Heart right ventricle (tissue), 16 donors: Measurements from ENCODE around the gene MAPK13. TPM values are rescaled to one million over a fixed set of nuclear protein-coding genes. Genes with fewer than 3 reads are reported as not detected.
A peak's percentile ranks its signal among the peaks of the same experiment; 100 is the strongest.

Source experiments
- ATAC-seq, 8 donors: fragments of 200-7000 bp; cut with Tn5 transposase; one replicate each; pipeline ENCODE4 v1.9.1; 2020; ENCODE audit warnings: mild to moderate bottlenecking in 8 of 8, moderate library complexity in 8 of 8, moderate number of reproducible peaks in 1 of 8
- DNase-seq, 2 donors: peaks; one replicate each; pipeline ENCODE4 v3.0.0-alpha.2; 2020
- H3K27ac ChIP-seq, 10 donors: fragments of 200-600 bp; sonication (generic) in 2 of 10; one replicate each; pipeline versions ENCODE4 v1.5.0 to v1.8.0; 2020 to 2022; ENCODE audit warnings: mild to moderate bottlenecking in 3 of 10
- H3K27me3 ChIP-seq, 7 donors: fragments of 200-600 bp; one replicate each; pipeline ENCODE4 v1.8.0; 2021 to 2022; ENCODE audit warnings: mild to moderate bottlenecking in 2 of 7
- H3K36me3 ChIP-seq, 9 donors: fragments of 200-600 bp; sonication (generic) in 1 of 9; one replicate each; pipeline versions ENCODE4 v1.5.0 to v1.8.0; 2020 to 2022; ENCODE audit warnings: mild to moderate bottlenecking in 2 of 9
- H3K4me1 ChIP-seq, 9 donors: fragments of 200-600 bp; sonication (generic) in 1 of 9; one replicate each; pipeline versions ENCODE4 v1.5.0 to v1.8.0; 2020 to 2022; ENCODE audit warnings: mild to moderate bottlenecking in 4 of 9
- H3K4me3 ChIP-seq, 10 donors: fragments of 200-600 bp; sonication (generic) in 2 of 10; one replicate each; pipeline versions ENCODE4 v1.5.0 to v1.8.0; 2020 to 2022; ENCODE audit warnings: mild to moderate bottlenecking in 7 of 10, moderate library complexity in 2 of 10
- H3K9me3 ChIP-seq, 11 donors: fragments of 200-600 bp in 10 of 11; sonication (generic) in 2 of 11; one replicate each; pipeline versions ENCODE4 v1.5.0 to v1.8.0; 2013 to 2022; ENCODE audit warnings: mild to moderate bottlenecking in 2 of 11, control low read depth in 1 of 11, moderate library complexity in 1 of 11
- WGBS, 2 donors: extraction: QIAGEN DNeasy Blood & Tissue Kit; methylation state at CpG; one replicate each; pipeline ENCODE4 v1.1.7; 2013; ENCODE audit warnings: inconsistent platforms in 1 of 2; 5-methylcytosine and 5-hydroxymethylcytosine counted together
- intact Hi-C, 10 donors: fragments of 100-400 bp; cut with DNase I; formaldehyde crosslinking; loops; one replicate each; pipeline versions ENCODE4 v1.11.1 to v1.14.2; 2022
- polyA plus RNA-seq, 2 donors: library from polyadenylated mRNA; stranded (reverse); fragments of 200-250 nt; gene quantifications; one replicate each; pipeline ENCODE4 v1.2.3, GENCODE V29; 2013
- total RNA-seq, 10 donors: library from RNA; stranded (reverse); fragmentation: NEBNext Ultra II Directional in 3 of 10; extraction: Animal tissue kit (Norgen Biotek cat#: 25700) in 3 of 10; gene quantifications; one replicate each; pipeline versions ENCODE4 v1.2.1 to v1.2.4, GENCODE V29; 2021 to 2023
- TF ChIP-seq, protein P1 (sequence below), 9 donors: fragments of 200-600 bp; sonication (generic) in 2 of 9; IDR thresholded peaks; one replicate each; pipeline versions ENCODE4 v1.5.0 to v1.8.0; 2021 to 2022; ENCODE audit warnings: antibody characterized with exemption in 9 of 9, mild to moderate bottlenecking in 5 of 9, moderate library complexity in 1 of 9
- donor health status: Arrhythmogenic right ventricular cardiomyopathy.
- donor health status: ischemic (EF 13 %, LVEDD 7.1; RV severe dilation, severe dysfunction).
- donor health status: healthy with polysubstance abuse.
- donor health status: DM: no; HTN: yes; CAD: no.
- donor health status: DM: no; HTN: no; CAD: no.
- donor health status: ischemic (EF 25% LVEDD 6.9; RV normal size, moderate dysfunction).
- donor health status: ischemic (EF 25% LVEDD 5.7; RV mildly dilated, moderate dysfunction).
- donor health status: healthy.
- donor health status: DM: yes; HTN: yes; CAD: no.
- donor health status: Ischemic cardiomyopathy.
- donor health status: ischemic (EF 35%, LVEDD 5.7; RV mildly dilated, moderate dysfunction).
- donor health status: nonischemic (EF 11% LVEDD 7.7; RV severe dilation, severe dysfunction).
- donor health status: DM: yes; HTN: yes; CAD: no.
- donor health status: PGD.
- donor health status: ischemic (EF 29% LVEDD 5.4; RV normal size, mild dysfunction).
- donor health status: nonischemic (EF 23%, LVEDD 6.1; RV moderate dilation, normal function).

Gene MAPK13
- total and polyA plus RNA-seq, 12 donors, result 0.11 to 5.0 (median 0.83) TPM

GRCh38 chr6:36089048-36089447, 41.3 kb upstream of the MAPK13 start:
- Histone ChIP-seq H3K9me3 (peaks cover 0 to 11% (median 0%) of the 10 kb centered on the region in 11 donors), H3K4me3 (no peak overlapping the region), H3K36me3 (peaks cover 0 to 44% (median 0%) of the 10 kb centered on the region in 9 donors), H3K27ac (no peak overlapping the region), H3K4me1 (no peaks in the 10 kb centered on the region), H3K27me3 (no peaks in the 10 kb centered on the region)
- TF ChIP-seq, protein P1, sequence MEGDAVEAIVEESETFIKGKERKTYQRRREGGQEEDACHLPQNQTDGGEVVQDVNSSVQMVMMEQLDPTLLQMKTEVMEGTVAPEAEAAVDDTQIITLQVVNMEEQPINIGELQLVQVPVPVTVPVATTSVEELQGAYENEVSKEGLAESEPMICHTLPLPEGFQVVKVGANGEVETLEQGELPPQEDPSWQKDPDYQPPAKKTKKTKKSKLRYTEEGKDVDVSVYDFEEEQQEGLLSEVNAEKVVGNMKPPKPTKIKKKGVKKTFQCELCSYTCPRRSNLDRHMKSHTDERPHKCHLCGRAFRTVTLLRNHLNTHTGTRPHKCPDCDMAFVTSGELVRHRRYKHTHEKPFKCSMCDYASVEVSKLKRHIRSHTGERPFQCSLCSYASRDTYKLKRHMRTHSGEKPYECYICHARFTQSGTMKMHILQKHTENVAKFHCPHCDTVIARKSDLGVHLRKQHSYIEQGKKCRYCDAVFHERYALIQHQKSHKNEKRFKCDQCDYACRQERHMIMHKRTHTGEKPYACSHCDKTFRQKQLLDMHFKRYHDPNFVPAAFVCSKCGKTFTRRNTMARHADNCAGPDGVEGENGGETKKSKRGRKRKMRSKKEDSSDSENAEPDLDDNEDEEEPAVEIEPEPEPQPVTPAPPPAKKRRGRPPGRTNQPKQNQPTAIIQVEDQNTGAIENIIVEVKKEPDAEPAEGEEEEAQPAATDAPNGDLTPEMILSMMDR (IDR thresholded peaks at IDR 0.05), result no peak
- ATAC-seq (no peak), DNase-seq (no peak)
- intact Hi-C loops, result no loop called here
- 97 to 99% methylated on average over 5 of the region's 5 CpGs for WGBS, 2 donors

GRCh38 chr6:36094238-36094637, 36.1 kb upstream of the MAPK13 start:
- H3K9me3 ChIP-seq, result no peaks in the 10 kb centered on the region
- DNase-seq (no peak), ATAC-seq (no peak)
- TF ChIP-seq, protein P1 (IDR thresholded peaks at IDR 0.05), result no peak
- peaks cover 0 to 26% (median 11%) of the 10 kb centered on the region in 9 donors for H3K4me1 ChIP-seq
- intact Hi-C loops, result loop anchor here in 7 of 10 donors (2.0 to 10.0 kb wide), 3 partner anchors 67 to 569 kb away; partner anchors contain the start of gene MAPK14 (in 5 of the 7)
- H3K4me3 ChIP-seq, result no peak overlapping the region
- H3K36me3 ChIP-seq, result peaks cover 0 to 54% (median 0%) of the 10 kb centered on the region in 9 donors
- H3K27ac ChIP-seq, result peak overlapping the region in 2 of 10 donors; percentile 32 to 50
- no peaks in the 10 kb centered on the region for H3K27me3 ChIP-seq
- WGBS, 2 donors, result 94 to 99% methylated on average over 2 of the region's 2 CpGs

DNA sequence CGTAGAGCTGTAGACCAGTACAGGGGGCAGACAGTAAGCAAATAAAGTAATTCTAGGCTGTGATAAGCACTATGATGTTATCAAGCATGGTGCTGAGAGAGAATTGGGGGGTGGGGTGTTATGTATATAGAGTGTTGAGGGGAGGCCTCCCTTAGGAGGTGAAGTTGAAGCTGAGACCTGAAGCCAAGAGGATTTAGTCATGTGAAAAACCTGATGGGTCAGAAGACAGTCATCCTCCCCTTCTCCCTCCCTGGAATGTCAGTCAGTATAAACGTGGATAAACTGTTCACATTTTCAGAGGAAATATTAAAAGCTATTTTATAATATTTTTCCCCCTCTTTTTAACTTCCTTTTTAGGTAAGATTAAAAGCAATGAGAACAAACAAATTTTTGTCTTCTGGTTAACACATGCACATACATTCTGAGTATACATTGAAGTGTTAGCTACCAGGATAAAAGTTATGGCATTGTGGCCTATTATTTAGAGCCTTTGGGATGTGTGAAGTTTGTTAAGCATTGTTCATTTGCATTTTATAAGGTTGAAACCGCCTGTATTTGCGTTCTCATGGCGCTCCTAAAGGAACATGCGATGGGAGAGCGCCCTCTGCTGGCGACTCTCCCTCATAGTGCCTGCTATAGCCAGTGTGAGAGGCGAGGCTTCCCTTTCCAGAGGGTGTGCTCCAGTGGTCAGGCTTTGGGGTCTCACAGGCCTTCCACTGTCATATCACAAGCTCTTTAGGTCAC, 35.4 kb upstream of the MAPK13 start:
- TF ChIP-seq, protein P1 (IDR thresholded peaks at IDR 0.05), result peak; percentile 80 to 99 (median 96)
- Histone ChIP-seq H3K27me3 (no peaks in the 10 kb centered on the region), H3K27ac (peak overlapping the region in 3 of 10 donors; percentile 9 to 50 (median 39)), H3K36me3 (peaks cover 0 to 53% (median 0%) of the 10 kb centered on the region in 9 donors), H3K4me3 (peak overlapping the region in 1 of 10 donors; percentile 8), H3K9me3 (no peaks in the 10 kb centered on the region), H3K4me1 (peaks cover 0 to 33% (median 16%) of the 10 kb centered on the region in 9 donors)
- peak; percentile 89 to 96 (median 95) for ATAC-seq
- WGBS, 2 donors, result 11 to 13% methylated on average over 9 of the region's 9 CpGs
- peak; percentile 78 to 81 for DNase-seq
- intact Hi-C loops, result loop anchor here (1.0 to 10.0 kb wide), 6 partner anchors 68 to 570 kb away; partner anchors contain the start of gene MAPK14 (in 9 of the 10)

DNA sequence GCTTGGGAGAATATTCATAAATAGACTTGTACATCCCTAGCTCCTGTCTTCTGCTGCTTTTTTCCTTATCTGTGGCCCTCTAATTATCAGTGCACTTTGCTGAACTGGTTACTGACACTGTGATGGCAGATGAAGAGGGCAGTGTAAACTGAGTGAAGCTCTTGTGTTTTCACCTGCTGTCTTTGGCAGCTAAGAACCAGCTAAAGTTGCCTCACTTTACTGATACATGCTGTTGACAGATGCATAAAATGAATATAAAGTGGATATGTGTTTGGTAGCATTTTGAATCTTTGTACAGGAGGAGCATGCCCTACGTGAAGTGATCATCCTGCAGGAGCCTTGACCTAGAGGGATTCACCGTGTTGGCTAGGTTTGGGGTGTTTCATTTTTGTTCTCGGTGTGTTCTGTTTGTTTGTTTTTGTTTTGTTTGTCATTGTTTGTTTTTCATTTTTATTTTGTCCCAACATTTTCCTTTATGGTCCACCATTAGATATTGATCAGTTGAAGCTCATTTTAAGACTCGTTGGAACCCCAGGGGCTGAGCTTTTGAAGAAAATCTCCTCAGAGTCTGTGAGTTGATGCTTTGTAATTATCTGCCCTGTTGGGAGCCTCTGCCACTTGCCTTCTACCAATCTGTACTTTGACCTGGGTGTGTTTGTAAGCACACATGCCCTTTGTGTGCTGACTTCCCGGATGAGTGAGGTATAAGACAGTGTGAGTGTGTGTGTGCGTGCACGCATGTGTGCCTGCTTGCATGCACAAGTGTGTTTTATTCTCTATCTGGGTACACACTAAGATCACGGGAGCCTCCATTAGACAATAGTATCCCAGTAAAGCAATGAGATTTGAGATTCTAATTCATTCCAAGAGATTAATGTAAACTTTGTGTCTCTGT, 34.6 kb upstream of the MAPK13 start:
- H3K27ac ChIP-seq, result peak overlapping the region in 1 of 10 donors; percentile 50

More for the DNA sequence above, 34.6 kb upstream of the MAPK13 start:
- Histone ChIP-seq H3K9me3 (no peaks in the 10 kb centered on the region), H3K36me3 (peaks cover 0 to 61% (median 0%) of the 10 kb centered on the region in 9 donors), H3K27me3 (no peaks in the 10 kb centered on the region), H3K4me1 (peaks cover 0 to 41% (median 25%) of the 10 kb centered on the region in 9 donors), H3K4me3 (peak overlapping the region in 1 of 10 donors; percentile 8)
- TF ChIP-seq, protein P1 (IDR thresholded peaks at IDR 0.05), result peak in 2 of 9 donors; percentile 15 to 42
- 86 to 89% methylated on average over 8 of the region's 8 CpGs for WGBS, 2 donors
- peak in 3 of 8 donors; percentile 4 to 53 (median 28) for ATAC-seq
- intact Hi-C loops, result loop anchor here (1.0 to 10.0 kb wide), 6 partner anchors 68 to 571 kb away; partner anchors contain the start of gene MAPK14 (in 9 of the 10)
- DNase-seq, result no peak
